ENCODE results near the gene MLH1.
A peak's percentile ranks its signal among the peaks of the same experiment; 100 is the strongest.
"Not testable (repeated sequence)": the region's sequence is repeated elsewhere in the genome, so short reads cannot be mapped to it uniquely, and the experiment has no call there.

The MLH1 gene

DNA sequence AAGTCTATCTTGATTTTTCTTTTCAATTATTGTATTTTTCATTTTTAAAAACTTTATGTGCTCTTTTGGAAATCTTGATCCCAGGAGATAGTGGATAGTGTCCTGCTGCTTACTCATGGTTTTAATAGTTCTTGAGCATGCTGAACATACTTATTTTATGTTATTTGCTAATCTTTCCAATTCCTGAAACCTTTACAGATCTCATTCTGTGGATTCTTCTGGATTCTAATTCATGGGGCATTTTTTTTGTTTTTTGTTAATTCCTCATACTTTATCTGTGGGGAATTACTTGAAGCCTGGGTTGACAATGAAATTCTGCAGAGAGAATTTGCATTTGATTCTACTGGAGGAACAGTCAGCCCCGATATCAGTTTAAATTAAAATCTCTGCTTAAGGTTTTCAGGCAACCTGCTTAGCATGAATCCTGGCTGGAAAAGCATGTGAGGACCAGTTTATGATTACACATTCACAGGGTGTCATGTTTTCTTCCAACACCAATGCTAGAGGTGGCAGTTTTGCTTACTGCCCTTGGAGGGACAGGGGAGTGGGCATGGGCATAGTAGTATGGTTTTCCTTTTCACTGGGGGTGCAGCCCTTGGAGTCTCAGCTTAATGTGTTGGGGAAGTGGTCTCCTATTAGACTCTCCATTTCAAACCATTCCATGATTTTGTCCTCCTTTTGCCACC lies 46.0 kb downstream of the MLH1 start:
- DNase-seq (ENCODE audit: low read depth) = no peak

DNA sequence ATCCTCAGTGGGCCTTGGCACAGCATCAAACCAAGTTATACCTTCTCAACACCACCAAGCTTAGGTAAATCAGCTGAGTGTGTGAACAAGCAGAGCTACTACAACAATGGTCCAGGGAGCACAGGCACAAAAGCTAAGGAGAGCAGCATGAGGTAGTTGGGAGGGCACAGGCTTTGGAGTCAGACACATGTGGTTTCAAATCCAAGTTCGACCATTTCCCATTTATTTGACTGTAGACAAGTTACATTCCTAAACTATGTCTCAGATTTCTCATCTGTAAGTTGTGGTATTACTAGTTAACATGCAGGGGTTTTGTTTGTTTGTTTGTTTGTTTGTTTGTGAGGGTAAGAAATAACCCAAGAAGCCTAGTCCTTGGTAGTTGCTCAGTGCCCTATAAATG lies 46.9 kb downstream of the MLH1 start:
- DNase-seq (ENCODE audit: low read depth) = peak; percentile 51

DNA sequence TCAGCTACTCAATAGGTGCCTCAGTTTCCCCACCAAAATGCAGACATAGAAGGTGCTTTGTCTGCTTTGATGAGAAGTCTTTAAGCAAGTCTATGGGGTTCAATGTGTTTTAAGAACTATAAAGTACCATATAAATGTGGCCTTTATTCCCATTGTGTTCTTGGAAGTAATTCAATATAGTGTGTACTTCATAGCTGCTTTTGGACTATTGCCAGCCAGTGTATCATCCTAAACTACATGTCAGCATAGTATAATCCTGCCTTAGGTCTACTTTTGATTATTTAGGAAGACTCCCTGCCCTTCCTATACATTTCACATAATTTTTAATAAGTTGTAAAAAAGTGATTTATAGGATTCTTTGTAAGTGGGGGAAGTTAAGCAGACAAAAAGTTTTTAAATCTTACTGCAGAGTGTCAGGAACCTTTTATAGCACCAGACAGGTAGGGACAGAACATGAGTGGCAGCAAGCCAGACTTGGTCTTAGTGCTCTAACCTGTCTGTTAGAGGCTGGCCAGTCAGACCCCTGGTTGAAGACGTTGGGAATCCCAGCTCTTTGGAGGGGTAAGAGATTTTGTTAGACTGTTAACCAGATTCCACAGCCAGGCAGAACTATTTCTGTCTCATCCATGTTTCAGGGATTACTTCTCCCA lies 48.4 kb downstream of the MLH1 start:
- no peak for DNase-seq (ENCODE audit: low read depth)

DNA sequence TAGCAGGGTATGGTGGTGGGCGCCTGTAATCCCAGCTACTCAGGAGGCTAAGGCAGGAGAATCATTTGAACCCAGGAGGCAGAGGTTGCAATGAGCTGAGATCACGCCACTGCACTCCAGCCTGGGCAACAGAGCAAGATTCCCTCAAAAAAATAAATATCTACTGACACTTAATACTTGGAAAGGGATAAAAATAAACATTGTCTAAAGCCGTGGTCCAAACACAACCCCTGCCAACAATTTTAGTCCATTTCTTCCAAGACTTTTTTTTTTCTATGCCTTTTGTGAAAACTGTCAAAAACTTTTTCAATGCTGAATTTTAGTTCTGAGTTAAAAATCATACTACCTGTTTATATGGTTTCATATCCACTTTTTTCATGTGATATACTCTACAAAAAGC lies 49.4 kb downstream of the MLH1 start:
- not testable (repeated sequence) for DNase-seq (ENCODE audit: low read depth)

- no peak for DNase-seq (ENCODE audit: low read depth)
Observed at GRCh38 chr3:37050282-37050681, 57.0 kb downstream of the MLH1 start.

GRCh38 chr3:37052860-37053259 lies 59.5 kb downstream of the MLH1 start:
- DNase-seq (ENCODE audit: low read depth) = no peak

GRCh38 chr3:37053337-37053736 lies 60.0 kb downstream of the MLH1 start:
- no peak for DNase-seq (ENCODE audit: low read depth)

GRCh38 chr3:37053753-37054152 lies 60.4 kb downstream of the MLH1 start:
- no peak for DNase-seq (ENCODE audit: low read depth)

- DNase-seq (ENCODE audit: low read depth) = no peak
Observed at GRCh38 chr3:37054370-37054769, 61.1 kb downstream of the MLH1 start.

GRCh38 chr3:37055077-37055476 lies 61.8 kb downstream of the MLH1 start:
- DNase-seq (ENCODE audit: low read depth) = not testable (repeated sequence)

DNA sequence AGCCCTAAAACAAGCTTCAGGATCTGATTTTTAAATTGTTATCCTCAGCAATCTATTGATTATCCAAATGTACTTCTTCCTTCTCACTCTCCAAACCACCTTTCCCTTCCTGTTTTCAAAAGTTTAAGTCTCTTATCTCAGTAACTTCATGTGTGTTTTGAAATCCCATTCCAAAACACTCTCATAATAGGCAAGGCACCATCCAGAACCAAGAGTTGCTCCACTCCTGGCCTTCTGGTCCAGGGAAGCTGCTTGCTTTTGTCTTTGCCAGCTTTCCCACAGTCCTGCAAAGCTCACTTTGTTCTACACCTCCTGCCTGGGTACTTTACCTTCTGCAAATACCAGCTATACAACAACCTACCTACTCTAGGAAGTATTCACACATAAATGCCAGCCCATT lies 63.5 kb downstream of the MLH1 start:
- DNase-seq (ENCODE audit: low read depth) = peak; percentile 56

DNA sequence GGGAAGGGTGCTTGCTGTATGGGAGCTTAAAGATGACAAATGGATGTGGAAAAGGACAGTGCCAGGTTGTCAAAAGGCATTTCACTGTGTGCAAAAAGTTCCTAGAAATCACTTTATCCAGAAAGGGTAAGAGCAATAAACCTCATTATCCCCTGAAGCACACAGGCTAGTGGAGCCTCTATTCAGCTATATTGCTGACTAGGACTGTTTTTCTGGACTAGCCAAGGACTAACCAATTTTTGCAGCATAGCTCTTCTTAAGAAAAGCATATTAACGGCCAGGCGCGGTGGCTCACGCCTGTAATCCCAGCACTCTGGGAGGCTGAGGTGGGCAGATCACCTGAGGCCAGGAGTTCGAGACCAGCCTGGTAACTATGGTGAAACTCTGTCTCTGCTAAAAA lies 64.8 kb downstream of the MLH1 start:
- no peak for DNase-seq (ENCODE audit: low read depth)

- no peak for DNase-seq (ENCODE audit: low read depth)
Observed at GRCh38 chr3:37064747-37065146, 71.4 kb downstream of the MLH1 start.

DNA sequence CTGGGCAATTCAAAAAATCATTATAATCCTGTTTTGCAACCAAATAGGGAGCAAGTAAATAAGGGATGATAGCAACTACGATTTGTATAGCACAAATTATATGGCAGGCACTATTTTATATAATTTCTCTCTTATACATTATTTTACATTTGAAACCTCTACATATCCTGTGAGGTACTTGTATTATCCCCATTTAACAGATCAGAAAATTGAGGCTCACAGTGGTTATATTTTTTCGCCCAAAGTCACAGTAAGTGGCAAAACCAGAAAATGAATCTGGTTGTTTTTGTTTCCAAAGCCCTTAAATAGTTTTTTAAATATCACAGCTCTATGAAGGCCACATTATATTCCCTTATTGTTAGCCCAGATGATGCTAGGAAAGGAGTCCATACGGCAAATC lies 74.3 kb downstream of the MLH1 start:
- no peak for DNase-seq (ENCODE audit: low read depth)

- no peak for DNase-seq (ENCODE audit: low read depth)
Observed at GRCh38 chr3:37068031-37068430, 74.7 kb downstream of the MLH1 start.

DNA sequence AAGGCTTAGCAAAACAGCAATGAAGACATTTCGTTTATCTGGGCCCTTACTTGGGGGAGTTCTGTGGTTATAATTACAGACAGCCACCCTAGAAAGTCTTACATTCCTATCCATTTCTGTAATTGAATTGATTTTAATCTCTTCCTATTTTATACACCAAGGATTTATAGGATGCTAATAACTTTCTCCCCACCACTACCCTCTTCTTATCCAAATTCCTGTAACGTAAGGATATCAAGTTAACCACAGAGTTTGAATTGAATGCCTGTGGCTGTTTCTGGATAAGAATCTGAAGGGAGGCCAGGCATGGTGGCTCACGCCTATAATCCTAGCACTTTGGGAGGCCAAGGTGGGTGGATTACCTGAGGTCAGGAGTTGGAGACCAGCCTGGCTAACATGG lies 78.6 kb downstream of the MLH1 start:
- peak; percentile 67 for DNase-seq (ENCODE audit: low read depth)

DNA sequence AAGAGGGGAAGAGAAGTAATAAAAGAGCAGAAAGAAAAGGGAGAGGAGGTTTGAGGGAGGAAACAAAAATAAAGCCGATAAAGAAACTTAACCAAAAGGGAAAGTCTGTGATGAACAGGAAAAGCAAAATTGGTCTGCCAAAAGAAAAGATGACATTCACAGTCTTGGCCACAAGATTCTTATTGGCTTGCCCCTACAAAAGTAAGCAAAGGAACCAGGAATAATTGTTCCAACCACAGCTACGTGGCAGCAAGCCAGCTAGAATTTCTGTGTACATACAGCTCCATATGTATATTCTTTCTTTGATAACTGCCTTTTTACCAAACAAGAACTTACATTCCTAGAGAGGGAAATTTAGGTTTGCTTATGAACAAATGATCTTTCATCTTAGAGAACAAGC lies 79.6 kb downstream of the MLH1 start:
- DNase-seq (ENCODE audit: low read depth) = peak; percentile 48

DNA sequence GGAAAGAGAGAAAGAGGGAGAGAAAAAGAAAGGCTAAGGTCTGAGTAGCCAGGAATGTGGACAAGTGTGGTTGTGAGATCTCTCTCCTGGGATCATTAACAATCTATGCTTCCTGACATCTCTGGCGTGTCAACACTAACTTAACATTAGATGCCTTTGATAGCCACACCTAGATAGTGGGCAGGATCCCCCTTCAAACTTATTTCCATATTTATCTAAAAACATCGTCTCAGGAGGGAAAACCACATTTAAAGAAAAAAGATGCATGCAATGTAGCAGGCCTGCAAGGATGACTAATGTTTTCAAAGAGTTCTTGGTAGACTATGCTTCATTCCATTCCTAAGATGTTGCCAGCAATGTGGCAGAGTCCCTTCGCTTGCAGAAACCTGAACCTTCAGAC lies 80.9 kb downstream of the MLH1 start:
- DNase-seq (ENCODE audit: low read depth) = peak; percentile 74

- DNase-seq (ENCODE audit: low read depth) = peak; percentile 46
Observed at GRCh38 chr3:37075955-37076354, 82.6 kb downstream of the MLH1 start.

DNA sequence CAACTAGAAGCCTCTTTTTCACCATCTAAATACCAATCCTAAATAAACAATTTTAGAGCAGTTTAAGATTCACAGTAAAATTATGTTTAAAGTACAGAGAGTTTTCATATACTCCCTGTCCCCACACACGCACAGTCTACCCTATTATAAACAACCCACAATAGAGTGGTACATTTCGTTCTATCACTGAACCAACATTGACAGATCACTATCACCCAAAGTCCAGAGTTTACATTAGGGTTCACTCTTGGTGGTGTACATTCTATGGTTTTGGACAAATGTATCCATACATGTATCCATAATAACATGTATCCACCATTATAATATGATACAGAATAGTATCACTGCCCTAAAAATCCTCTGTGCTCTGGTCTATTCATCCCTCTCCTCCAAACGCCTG lies 89.0 kb downstream of the MLH1 start:
- DNase-seq (ENCODE audit: low read depth) = no peak

- DNase-seq (ENCODE audit: low read depth) = peak; percentile 21
Observed at GRCh38 chr3:37086918-37087317, 93.6 kb downstream of the MLH1 start.

GRCh38 chr3:37087870-37088269 lies 94.6 kb downstream of the MLH1 start:
- DNase-seq (ENCODE audit: low read depth) = no peak

GRCh38 chr3:37092484-37092883 lies 99.2 kb downstream of the MLH1 start:
- no peak for DNase-seq (ENCODE audit: low read depth)

DNA sequence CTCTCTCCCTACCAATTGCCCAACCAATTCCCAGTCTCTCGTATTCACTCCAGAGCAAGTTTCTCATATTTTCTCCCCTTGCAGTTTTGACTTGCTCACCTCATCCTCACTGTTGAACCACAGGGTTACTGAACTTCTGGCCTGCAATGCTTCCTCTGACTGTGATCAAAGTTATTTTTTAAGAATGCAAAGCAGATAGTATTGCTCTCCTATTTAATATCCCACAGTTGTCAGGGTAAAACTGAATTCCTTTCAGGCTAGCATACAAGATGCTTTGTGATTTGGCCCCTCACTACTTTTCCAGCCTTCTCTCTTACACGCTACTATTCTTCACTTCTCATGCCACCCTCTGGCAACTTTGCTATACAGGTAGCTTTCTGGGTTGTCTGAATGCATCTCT lies 100.2 kb downstream of the MLH1 start:
- peak; percentile 30 for DNase-seq (ENCODE audit: low read depth)

Measured in amniotic epithelial cell (primary cell).